HL-60 (cell line): ENCODE results near the gene FLRT2.

ENCODE experiments used
- DNase-seq, 2 experiments: peaks; one replicate each; pipeline ENCODE4 v3.0.0-alpha.2; 2010 to 2020; ENCODE audit warnings: low read depth in 1 of 2, low spot score in 1 of 2
- H3K27ac ChIP-seq: fragments of 250-450 bp; sonication (Bioruptor Pico); replicated peaks from 2 replicates; pipeline ENCODE4 v1.5.1; 2020; ENCODE audit warnings: mild to moderate bottlenecking, moderate library complexity
- H3K27me3 ChIP-seq: fragments of 250-450 bp; sonication (Bioruptor Pico); 2 replicates; pipeline ENCODE4 v1.5.1; 2021; ENCODE audit warnings: mild to moderate bottlenecking, moderate library complexity; ENCODE audit not compliant: insufficient read depth, poor library complexity, severe bottlenecking
- H3K4me3 ChIP-seq: replicated peaks from 2 replicates; pipeline ENCODE4 v1.5.1; 2011; ENCODE audit warnings: mild to moderate bottlenecking, control low read depth, low read length; ENCODE audit not compliant: insufficient read depth
- GABPA ChIP-seq: IDR thresholded peaks from 2 replicates; pipeline ENCODE4 v1.6.1; 2012; ENCODE audit warnings: low read depth
- POLR2AphosphoS5 ChIP-seq: IDR thresholded peaks from 2 replicates; pipeline ENCODE4 v1.6.1; 2012; ENCODE audit warnings: low read depth
- SPI1 ChIP-seq: IDR thresholded peaks from 2 replicates; pipeline ENCODE4 v1.6.1; 2012; ENCODE audit warnings: low read depth, mild to moderate bottlenecking, borderline replicate concordance
- TF ChIP-seq, protein P1 (sequence below): IDR thresholded peaks from one replicate; pipeline ENCODE4 v1.5.1; 2011; ENCODE audit warnings: low read length, control low read depth, inconsistent platforms; ENCODE audit not compliant: insufficient read depth
- TF ChIP-seq, protein P2 (sequence below): IDR thresholded peaks from 2 replicates; pipeline ENCODE4 v1.6.1; 2012; ENCODE audit warnings: low read depth; ENCODE audit not compliant: insufficient replicate concordance

FLRT2 gene

DNA sequence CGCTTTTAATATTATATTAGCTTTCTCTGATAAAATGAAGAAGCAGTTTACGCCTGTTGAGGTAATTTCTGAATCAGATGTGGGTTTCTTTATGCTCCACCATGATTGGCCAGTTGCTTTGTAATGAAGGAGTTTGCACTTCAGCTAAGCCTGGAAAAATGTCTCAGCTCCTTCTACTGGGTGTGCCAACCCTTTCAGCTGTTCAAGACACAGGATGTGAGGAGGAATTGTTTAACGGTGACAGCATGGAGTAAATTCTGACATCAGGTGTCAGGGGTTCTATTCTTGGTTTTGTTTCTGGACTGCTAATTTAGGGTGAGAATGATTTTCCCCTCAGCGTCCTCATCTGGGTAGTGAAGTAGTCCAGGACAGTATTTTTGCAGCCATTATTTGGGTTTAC, 43.5 kb downstream of the FLRT2 start:
- Histone ChIP-seq H3K27me3 (no peaks in the 10 kb centered on the region), H3K4me3 (no peak overlapping the region), H3K27ac (no peak overlapping the region)
- no peak for DNase-seq
- no peak for TF ChIP-seq SPI1
- TF ChIP-seq, protein P1, sequence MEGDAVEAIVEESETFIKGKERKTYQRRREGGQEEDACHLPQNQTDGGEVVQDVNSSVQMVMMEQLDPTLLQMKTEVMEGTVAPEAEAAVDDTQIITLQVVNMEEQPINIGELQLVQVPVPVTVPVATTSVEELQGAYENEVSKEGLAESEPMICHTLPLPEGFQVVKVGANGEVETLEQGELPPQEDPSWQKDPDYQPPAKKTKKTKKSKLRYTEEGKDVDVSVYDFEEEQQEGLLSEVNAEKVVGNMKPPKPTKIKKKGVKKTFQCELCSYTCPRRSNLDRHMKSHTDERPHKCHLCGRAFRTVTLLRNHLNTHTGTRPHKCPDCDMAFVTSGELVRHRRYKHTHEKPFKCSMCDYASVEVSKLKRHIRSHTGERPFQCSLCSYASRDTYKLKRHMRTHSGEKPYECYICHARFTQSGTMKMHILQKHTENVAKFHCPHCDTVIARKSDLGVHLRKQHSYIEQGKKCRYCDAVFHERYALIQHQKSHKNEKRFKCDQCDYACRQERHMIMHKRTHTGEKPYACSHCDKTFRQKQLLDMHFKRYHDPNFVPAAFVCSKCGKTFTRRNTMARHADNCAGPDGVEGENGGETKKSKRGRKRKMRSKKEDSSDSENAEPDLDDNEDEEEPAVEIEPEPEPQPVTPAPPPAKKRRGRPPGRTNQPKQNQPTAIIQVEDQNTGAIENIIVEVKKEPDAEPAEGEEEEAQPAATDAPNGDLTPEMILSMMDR = no peak
- TF ChIP-seq, protein P2, sequence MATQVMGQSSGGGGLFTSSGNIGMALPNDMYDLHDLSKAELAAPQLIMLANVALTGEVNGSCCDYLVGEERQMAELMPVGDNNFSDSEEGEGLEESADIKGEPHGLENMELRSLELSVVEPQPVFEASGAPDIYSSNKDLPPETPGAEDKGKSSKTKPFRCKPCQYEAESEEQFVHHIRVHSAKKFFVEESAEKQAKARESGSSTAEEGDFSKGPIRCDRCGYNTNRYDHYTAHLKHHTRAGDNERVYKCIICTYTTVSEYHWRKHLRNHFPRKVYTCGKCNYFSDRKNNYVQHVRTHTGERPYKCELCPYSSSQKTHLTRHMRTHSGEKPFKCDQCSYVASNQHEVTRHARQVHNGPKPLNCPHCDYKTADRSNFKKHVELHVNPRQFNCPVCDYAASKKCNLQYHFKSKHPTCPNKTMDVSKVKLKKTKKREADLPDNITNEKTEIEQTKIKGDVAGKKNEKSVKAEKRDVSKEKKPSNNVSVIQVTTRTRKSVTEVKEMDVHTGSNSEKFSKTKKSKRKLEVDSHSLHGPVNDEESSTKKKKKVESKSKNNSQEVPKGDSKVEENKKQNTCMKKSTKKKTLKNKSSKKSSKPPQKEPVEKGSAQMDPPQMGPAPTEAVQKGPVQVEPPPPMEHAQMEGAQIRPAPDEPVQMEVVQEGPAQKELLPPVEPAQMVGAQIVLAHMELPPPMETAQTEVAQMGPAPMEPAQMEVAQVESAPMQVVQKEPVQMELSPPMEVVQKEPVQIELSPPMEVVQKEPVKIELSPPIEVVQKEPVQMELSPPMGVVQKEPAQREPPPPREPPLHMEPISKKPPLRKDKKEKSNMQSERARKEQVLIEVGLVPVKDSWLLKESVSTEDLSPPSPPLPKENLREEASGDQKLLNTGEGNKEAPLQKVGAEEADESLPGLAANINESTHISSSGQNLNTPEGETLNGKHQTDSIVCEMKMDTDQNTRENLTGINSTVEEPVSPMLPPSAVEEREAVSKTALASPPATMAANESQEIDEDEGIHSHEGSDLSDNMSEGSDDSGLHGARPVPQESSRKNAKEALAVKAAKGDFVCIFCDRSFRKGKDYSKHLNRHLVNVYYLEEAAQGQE = no peak
- no peak for TF ChIP-seq POLR2AphosphoS5
- TF ChIP-seq GABPA = no peak

DNA sequence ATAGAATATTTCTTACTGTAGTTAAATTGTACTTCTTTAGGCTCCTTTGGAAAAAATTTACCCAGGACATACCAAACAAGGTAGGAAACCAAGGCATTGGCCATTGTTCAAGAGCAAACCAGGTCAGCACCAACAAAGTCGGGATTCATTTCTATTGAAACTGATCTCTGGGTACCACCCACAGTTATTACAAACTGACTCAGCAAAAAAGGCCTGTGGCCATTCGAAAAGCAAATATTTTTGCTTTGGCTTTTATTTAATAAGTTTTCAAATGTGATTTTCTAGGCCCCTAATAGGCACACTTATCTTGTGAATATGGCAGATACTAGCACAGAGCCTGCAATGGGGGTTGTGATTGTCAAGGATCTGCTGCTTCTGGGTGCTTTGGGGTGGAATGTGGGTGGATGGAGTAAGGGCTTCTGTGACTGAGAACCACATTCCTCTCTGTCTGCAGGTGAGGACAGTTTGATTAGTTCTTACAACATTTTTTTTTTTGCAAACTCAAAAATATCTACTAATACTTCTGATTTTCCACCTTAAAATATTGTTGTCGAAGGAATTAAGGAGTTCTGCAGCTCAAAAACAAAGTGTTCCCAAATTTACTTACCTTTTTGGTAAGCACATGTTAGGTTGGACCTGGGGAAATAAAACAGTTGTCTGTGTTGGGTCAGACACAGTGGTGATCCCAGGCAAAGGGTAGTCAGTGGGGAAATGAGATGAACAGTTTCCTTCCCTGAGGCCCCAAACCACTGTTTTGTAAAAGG, 45.1 kb downstream of the FLRT2 start:
- H3K27me3 ChIP-seq = no peaks in the 10 kb centered on the region
- no peak overlapping the region for H3K4me3 ChIP-seq
- DNase-seq = no peak
- H3K27ac ChIP-seq = no peak overlapping the region
- no peak for TF ChIP-seq SPI1
- TF ChIP-seq POLR2AphosphoS5 = no peak
- TF ChIP-seq, protein P2 = no peak
- TF ChIP-seq, protein P1 = no peak
- no peak for TF ChIP-seq GABPA

DNA sequence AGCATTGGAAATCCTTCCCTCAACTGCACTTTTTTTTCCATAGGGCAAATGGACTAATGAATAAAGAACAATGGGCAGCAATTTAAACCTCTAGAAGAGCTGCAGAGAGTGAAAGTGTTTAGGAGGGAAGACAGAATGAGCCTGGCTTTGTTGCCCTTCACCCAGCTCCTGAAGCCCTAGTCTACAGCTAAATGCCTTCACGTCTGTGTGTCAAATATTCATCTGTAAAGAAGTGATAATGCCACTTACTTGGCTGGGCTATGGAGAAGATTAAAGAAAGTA, 45.6 kb downstream of the FLRT2 start:
- Histone ChIP-seq H3K27me3 (no peaks in the 10 kb centered on the region), H3K4me3 (no peak overlapping the region), H3K27ac (no peak overlapping the region)
- DNase-seq = no peak
- TF ChIP-seq SPI1 (no peak), POLR2AphosphoS5 (no peak), GABPA (no peak)
- TF ChIP-seq, protein P1 = no peak
- TF ChIP-seq, protein P2 = no peak
